ENCODE data around the gene FOXL2NB. TPM values are rescaled to one million over a fixed set of nuclear protein-coding genes. Genes with fewer than 3 reads are reported as not detected.

FOXL2NB gene
- polyA plus RNA-seq, 1 experiment = 0.13 TPM

GRCh38 chr3:138942861-138943623 lies 4.0 kb upstream of the FOXL2NB start:
- H3K27me3 ChIP-seq (ENCODE audit: control insufficient read depth, insufficient read depth, low read length) = peaks cover 75% of the 10 kb centered on the region
- H3K36me3 ChIP-seq (ENCODE audit: control insufficient read depth, insufficient read depth, low read length) = no peaks in the 10 kb centered on the region
- DNase-seq (ENCODE audit: low read depth) = no peak
- no peak for TF ChIP-seq CTCF (IDR thresholded peaks at IDR 0.05; ENCODE audit: insufficient read depth, low read depth, low read length)
- H3K4me3 ChIP-seq (ENCODE audit: low read depth, low read length) = no peak overlapping the region
- ChIA-PET CTCF (interaction anchor here (0.7 to 0.9 kb wide), 2 partner anchors 21 to 386 kb away, joined by 3 read pairs; no protein-coding TSS in a partner anchor), POLR2A (interaction anchor here (0.5 kb wide), 1 partner anchor 349 kb away, joined by 3 read pairs; the partner anchor contains the start of gene CEP70)

- DNase-seq (ENCODE audit: low read depth) = no peak
- Histone ChIP-seq H3K27me3 (ENCODE audit: control insufficient read depth, insufficient read depth, low read length) (peaks cover 75% of the 10 kb centered on the region), H3K4me3 (ENCODE audit: low read depth, low read length) (no peak overlapping the region), H3K36me3 (ENCODE audit: control insufficient read depth, insufficient read depth, low read length) (no peaks in the 10 kb centered on the region)
- TF ChIP-seq CTCF (IDR thresholded peaks at IDR 0.05; ENCODE audit: insufficient read depth, low read depth, low read length) = no peak
- POLR2A ChIA-PET = interaction anchor here (0.7 kb wide), 1 partner anchor 399 kb away, joined by 9 read pairs; no protein-coding TSS in a partner anchor
- CTCF ChIA-PET = interaction anchor here (2.0 kb wide), 1 partner anchor 385 kb away, joined by 4 read pairs; no protein-coding TSS in a partner anchor
Measured at GRCh38 chr3:138943724-138944653, 3.0 kb upstream of the FOXL2NB start.

GRCh38 chr3:138944654-138944928 lies 2.4 kb upstream of the FOXL2NB start:
- Histone ChIP-seq H3K4me3 (ENCODE audit: low read depth, low read length) (no peak overlapping the region), H3K36me3 (ENCODE audit: control insufficient read depth, insufficient read depth, low read length) (no peaks in the 10 kb centered on the region), H3K27me3 (ENCODE audit: control insufficient read depth, insufficient read depth, low read length) (peaks cover 76% of the 10 kb centered on the region)
- ChIA-PET CTCF (interaction anchor here (2.0 kb wide), 1 partner anchor 385 kb away, joined by 4 read pairs; no protein-coding TSS in a partner anchor), POLR2A (interaction anchor here (0.7 kb wide), 1 partner anchor 398 kb away, joined by 9 read pairs; no protein-coding TSS in a partner anchor)
- no peak for DNase-seq (ENCODE audit: low read depth)
- TF ChIP-seq CTCF (IDR thresholded peaks at IDR 0.05; ENCODE audit: insufficient read depth, low read depth, low read length) = no peak

- H3K36me3 ChIP-seq (ENCODE audit: control insufficient read depth, insufficient read depth, low read length) = no peaks in the 10 kb centered on the region
- peaks cover 74% of the 10 kb centered on the region for H3K27me3 ChIP-seq (ENCODE audit: control insufficient read depth, insufficient read depth, low read length)
- no peak overlapping the region for H3K4me3 ChIP-seq (ENCODE audit: low read depth, low read length)
- ChIA-PET CTCF (interaction anchor here (2.0 to 3.9 kb wide), 2 partner anchors 9 to 384 kb away, joined by 4 to 24 read pairs; no protein-coding TSS in a partner anchor), POLR2A (interaction anchor here (0.7 kb wide), 1 partner anchor 398 kb away, joined by 9 read pairs; no protein-coding TSS in a partner anchor)
- TF ChIP-seq CTCF (IDR thresholded peaks at IDR 0.05; ENCODE audit: insufficient read depth, low read depth, low read length) = no peak
- no peak for DNase-seq (ENCODE audit: low read depth)
Measured at GRCh38 chr3:138944929-138945708, 1.9 kb upstream of the FOXL2NB start.
